A673 (cell line): ENCODE results near the gene RSPH6A.

Experiments used
- CTCF ChIP-seq: fragments of 300-800, 200-600 bp; sonication (generic); conservative IDR thresholded peaks from 2 replicates; pipeline ENCODE4 v1.5.1; 2017; ENCODE audit warnings: low read depth, mild to moderate bottlenecking, antibody characterized with exemption, low read length, moderate library complexity, mixed read lengths
- EZH2 ChIP-seq: fragments of 200-600 bp; sonication (generic); IDR thresholded peaks from 2 replicates; pipeline ENCODE4 v1.6.1; 2017; ENCODE audit warnings: borderline replicate concordance, low read depth, mild to moderate bottlenecking, mixed read lengths, antibody characterized with exemption, low read length; ENCODE audit not compliant: poor library complexity, severe bottlenecking

GRCh38 chr19:45780146-45780447 lies 35.0 kb downstream of the RSPH6A start:
- TF ChIP-seq CTCF, result no peak
- TF ChIP-seq EZH2, result no peak
